ENCODE data around the gene TSPAN2. TPM values are rescaled to one million over a fixed set of nuclear protein-coding genes. Genes with fewer than 3 reads are reported as not detected.

The TSPAN2 gene
- total RNA-seq, 1 donor: 2.6 TPM

DNA sequence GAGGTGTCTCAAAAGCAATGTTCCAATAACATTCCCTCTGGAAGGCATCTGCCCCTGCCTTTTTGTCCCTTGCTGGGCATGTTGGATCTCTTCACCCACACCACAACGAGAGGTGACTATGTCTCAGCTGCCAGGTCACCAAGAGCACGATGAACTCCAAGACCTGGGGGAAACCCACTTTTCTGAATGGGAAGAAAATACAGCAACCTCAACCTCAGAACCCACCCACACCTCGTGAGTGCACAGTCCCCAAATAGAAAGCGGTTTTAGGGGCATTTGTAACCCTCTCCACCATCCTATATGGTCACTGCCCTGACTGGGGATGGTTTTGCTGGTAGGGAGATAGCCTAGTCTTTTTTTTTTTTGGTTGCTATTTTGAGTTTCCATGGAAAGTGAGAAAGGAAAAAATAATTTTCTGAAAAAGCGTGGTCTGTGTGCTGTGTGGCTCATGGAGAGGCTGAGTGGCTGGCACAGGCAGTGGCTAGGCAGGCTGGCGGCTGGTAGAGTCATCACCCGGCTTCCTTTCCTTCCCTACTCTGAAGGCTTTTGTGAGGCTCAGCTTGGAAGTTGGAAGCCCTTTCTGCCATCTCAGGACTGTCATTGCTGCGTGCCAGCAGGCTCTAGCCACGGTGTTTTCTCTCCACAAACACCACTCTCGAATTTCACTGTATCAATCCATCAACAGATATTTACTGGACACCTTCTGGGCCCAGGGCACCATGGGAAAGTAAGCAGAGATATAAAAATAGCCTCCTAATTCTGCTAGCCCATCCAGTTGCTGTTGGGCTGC, 15.8 kb downstream of the TSPAN2 start:
- Histone ChIP-seq H3K9me3 (ENCODE audit: low read depth, low read length) (no peaks in the 10 kb centered on the region), H3K4me3 (ENCODE audit: low read length) (no peak overlapping the region), H3K4me1 (ENCODE audit: insufficient read depth, low read length) (peaks cover 17% of the 10 kb centered on the region), H3K27me3 (ENCODE audit: insufficient read depth, low read length) (no peaks in the 10 kb centered on the region)

DNA sequence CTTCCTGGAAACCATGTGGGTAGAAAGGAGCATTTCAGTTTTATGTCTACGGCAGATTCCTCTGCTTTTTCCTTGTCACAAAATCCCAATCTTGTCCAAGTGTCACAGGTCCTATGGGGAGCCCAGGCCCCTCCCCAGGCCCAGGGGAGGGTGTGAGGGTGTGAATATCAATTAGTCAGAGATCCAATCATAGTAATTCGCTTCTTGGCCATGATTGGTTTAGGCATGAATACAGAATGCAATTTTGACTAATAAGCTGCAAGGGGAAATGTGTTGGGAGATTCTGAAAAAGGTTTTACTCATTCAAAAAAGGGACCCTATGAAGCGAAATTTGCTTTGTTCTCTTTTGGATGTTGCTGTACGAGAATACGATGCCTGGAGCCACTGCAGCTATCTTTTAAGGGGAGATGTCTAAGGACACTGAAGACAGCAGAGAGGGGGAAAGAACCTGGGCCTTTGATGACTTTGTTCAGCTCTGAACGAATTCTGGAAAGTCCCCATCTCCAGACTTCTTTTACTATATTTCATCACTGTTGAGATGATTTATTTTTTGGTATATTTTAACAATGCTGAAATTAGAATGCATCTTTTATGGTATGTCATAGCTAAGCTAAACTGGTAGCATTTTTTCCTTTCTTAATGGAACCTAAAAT, 18.2 kb downstream of the TSPAN2 start:
- Histone ChIP-seq H3K9me3 (ENCODE audit: low read depth, low read length) (no peaks in the 10 kb centered on the region), H3K27me3 (ENCODE audit: insufficient read depth, low read length) (no peaks in the 10 kb centered on the region), H3K4me3 (ENCODE audit: low read length) (no peak overlapping the region), H3K4me1 (ENCODE audit: insufficient read depth, low read length) (peaks cover 10% of the 10 kb centered on the region)

DNA sequence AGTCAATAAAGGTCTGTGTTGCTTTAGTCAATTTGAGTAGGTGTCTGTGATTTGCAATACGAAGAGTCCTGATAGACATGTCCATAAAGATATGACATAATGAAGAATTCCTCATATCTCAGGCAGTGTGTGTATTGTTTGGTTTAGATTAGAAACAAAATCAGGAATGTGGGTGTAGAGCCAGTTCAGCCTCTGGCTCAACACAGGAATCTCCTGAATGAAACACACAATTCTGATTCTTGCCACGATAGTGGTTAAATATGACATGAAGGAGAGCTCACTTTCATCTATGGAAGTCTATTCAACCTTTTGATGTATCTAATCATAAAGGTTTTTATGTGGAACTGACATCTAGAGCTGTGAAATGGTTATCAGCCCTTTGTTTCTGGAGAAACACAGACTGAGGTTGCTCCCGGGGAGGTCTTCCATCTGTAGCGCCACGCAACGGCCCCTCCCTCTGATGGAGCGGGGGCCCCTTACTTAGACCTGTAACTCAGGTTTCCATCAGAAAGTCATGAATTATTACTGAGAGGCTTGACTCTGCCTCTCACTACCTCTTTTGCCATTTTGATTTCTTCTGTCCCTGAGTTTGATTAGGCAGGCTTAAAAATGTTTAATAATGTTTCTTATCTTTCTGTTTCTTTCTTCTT, 19.5 kb downstream of the TSPAN2 start:
- Histone ChIP-seq H3K9me3 (ENCODE audit: low read depth, low read length) (no peaks in the 10 kb centered on the region), H3K4me1 (ENCODE audit: insufficient read depth, low read length) (no peaks in the 10 kb centered on the region), H3K27me3 (ENCODE audit: insufficient read depth, low read length) (no peaks in the 10 kb centered on the region), H3K4me3 (ENCODE audit: low read length) (no peak overlapping the region)

DNA sequence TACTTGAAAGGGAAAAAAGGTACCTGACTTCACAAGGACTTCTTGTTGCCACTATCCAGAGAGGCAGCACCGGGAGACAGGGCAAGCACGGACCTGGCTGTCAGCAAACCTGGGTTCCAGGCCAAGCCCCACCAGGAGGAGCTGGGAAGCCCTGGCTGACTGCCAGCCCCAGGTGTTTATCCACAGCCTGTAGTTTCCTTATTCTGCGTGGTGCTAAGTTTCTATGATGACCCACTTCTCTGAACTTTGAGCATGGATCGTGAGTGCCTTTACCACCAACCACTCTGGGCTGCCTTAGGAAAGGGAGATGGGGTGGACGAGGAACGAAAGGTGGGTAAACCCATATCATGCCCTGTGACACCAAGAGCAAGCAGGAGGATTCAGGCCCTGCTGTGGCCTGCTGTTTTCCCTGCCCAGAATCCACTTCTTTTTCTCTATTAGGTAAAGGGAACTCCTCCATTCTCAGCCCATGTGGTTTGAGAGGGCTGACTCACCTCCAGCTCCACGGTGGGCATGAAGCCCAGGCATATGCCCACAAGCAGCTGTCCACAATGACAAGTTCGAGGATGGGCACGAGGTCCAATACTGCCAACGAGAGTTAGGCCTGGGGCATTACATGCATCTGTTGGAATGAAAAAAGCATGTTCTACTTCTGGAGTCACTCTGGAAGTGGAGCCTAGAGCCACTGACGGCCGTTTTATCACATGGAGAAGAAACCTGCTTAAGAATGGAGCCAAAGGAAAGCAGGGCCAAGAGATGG, 20.3 kb downstream of the TSPAN2 start:
- Histone ChIP-seq H3K9me3 (ENCODE audit: low read depth, low read length) (no peaks in the 10 kb centered on the region), H3K27me3 (ENCODE audit: insufficient read depth, low read length) (no peaks in the 10 kb centered on the region), H3K4me3 (ENCODE audit: low read length) (no peak overlapping the region), H3K4me1 (ENCODE audit: insufficient read depth, low read length) (peaks cover 3% of the 10 kb centered on the region)

DNA sequence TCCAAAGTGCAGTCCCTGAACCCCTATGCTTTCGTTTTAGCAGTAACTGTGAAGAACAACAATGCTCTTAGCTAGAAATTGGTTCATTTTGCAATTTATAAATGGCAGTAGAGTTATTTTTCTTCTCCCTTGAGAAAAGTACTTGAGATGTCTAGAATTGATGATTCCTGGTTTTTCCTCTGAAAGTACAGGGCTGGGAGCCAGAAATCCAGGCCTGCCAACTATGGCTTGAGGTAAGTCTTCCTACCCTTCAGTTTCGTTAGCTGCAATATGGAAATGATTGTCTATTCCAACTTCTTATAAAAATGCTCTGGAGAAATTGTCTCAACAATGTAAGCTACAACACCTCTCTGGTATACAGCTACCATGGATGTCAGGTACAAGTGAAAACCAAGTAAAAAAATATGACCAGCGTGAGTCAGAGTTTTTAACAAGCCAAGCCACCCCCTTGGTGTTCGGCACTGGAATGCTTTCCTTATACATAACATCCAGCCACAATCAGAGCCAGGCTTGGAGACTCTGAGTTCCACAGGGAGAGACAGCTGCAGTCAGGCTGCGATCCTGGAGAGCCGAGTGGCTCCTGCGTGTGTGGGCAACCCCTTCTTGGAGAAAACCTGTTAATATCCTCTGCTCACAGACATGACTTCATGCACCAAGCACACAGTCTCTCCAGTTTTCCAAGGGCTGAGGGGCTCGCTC, 22.0 kb downstream of the TSPAN2 start:
- H3K27me3 ChIP-seq (ENCODE audit: insufficient read depth, low read length): no peaks in the 10 kb centered on the region
- no peaks in the 10 kb centered on the region for H3K9me3 ChIP-seq (ENCODE audit: low read depth, low read length)
- H3K4me1 ChIP-seq (ENCODE audit: insufficient read depth, low read length): peaks cover 14% of the 10 kb centered on the region
- no peak overlapping the region for H3K4me3 ChIP-seq (ENCODE audit: low read length)

- Histone ChIP-seq H3K9me3 (ENCODE audit: low read depth, low read length) (no peaks in the 10 kb centered on the region), H3K4me1 (ENCODE audit: insufficient read depth, low read length) (peaks cover 23% of the 10 kb centered on the region), H3K27me3 (ENCODE audit: insufficient read depth, low read length) (no peaks in the 10 kb centered on the region), H3K4me3 (ENCODE audit: low read length) (no peak overlapping the region)
Measured at GRCh38 chr1:115065021-115065420, 24.3 kb downstream of the TSPAN2 start.

DNA sequence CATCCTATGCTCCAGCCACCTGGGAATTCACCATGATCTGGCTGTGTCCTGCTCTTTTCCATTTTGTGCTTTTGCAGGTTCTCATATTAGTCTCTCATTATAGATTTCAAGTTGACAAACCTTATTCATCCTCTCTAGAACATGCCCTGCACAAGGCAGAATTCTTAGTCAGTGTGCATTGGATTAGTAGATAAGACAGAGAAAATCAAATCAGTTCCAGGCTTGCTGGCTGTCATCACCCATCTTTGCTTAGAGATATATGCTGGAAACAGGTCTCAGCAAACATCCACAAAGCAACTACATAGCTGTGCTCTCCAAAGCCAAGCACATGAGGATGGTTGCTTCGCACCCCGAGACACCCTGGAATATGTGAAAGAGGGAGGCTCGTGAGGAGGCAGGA, 24.8 kb downstream of the TSPAN2 start:
- H3K4me1 ChIP-seq (ENCODE audit: insufficient read depth, low read length): peaks cover 23% of the 10 kb centered on the region
- H3K9me3 ChIP-seq (ENCODE audit: low read depth, low read length): no peaks in the 10 kb centered on the region
- no peak overlapping the region for H3K4me3 ChIP-seq (ENCODE audit: low read length)
- H3K27me3 ChIP-seq (ENCODE audit: insufficient read depth, low read length): no peaks in the 10 kb centered on the region

GRCh38 chr1:115063228-115063901, 25.9 kb downstream of the TSPAN2 start:
- no peak overlapping the region for H3K4me3 ChIP-seq (ENCODE audit: low read length)
- H3K27me3 ChIP-seq (ENCODE audit: insufficient read depth, low read length): no peaks in the 10 kb centered on the region
- H3K9me3 ChIP-seq (ENCODE audit: low read depth, low read length): no peaks in the 10 kb centered on the region
- H3K4me1 ChIP-seq (ENCODE audit: insufficient read depth, low read length): peaks cover 23% of the 10 kb centered on the region

GRCh38 chr1:115062542-115063004, 26.7 kb downstream of the TSPAN2 start:
- Histone ChIP-seq H3K27me3 (ENCODE audit: insufficient read depth, low read length) (no peaks in the 10 kb centered on the region), H3K9me3 (ENCODE audit: low read depth, low read length) (no peaks in the 10 kb centered on the region), H3K4me3 (ENCODE audit: low read length) (no peak overlapping the region), H3K4me1 (ENCODE audit: insufficient read depth, low read length) (peaks cover 23% of the 10 kb centered on the region)

GRCh38 chr1:115060501-115060900, 28.8 kb downstream of the TSPAN2 start:
- Histone ChIP-seq H3K4me1 (ENCODE audit: insufficient read depth, low read length) (peaks cover 23% of the 10 kb centered on the region), H3K4me3 (ENCODE audit: low read length) (no peak overlapping the region), H3K9me3 (ENCODE audit: low read depth, low read length) (no peaks in the 10 kb centered on the region), H3K27me3 (ENCODE audit: insufficient read depth, low read length) (no peaks in the 10 kb centered on the region)

DNA sequence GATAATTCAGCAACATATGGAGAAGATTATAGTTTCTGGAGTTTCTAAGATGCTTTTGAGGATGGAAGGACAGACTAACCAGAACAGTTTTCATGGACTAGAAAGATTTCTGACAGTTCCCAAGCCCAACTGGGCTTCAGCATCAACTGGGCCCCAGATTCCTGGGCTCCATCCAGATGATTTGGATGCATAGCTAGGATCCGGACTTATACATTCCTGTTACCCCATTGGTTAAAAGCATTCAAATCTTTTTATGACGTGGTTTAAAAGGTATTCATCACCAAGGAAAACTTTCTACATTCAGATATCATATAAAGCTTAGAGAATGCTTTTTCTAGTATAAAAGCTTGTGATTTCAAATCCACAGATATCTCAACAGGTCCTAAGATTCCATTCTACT, 30.0 kb downstream of the TSPAN2 start:
- H3K27me3 ChIP-seq (ENCODE audit: insufficient read depth, low read length): no peaks in the 10 kb centered on the region
- no peaks in the 10 kb centered on the region for H3K9me3 ChIP-seq (ENCODE audit: low read depth, low read length)
- H3K4me3 ChIP-seq (ENCODE audit: low read length): no peak overlapping the region
- peaks cover 22% of the 10 kb centered on the region for H3K4me1 ChIP-seq (ENCODE audit: insufficient read depth, low read length)

DNA sequence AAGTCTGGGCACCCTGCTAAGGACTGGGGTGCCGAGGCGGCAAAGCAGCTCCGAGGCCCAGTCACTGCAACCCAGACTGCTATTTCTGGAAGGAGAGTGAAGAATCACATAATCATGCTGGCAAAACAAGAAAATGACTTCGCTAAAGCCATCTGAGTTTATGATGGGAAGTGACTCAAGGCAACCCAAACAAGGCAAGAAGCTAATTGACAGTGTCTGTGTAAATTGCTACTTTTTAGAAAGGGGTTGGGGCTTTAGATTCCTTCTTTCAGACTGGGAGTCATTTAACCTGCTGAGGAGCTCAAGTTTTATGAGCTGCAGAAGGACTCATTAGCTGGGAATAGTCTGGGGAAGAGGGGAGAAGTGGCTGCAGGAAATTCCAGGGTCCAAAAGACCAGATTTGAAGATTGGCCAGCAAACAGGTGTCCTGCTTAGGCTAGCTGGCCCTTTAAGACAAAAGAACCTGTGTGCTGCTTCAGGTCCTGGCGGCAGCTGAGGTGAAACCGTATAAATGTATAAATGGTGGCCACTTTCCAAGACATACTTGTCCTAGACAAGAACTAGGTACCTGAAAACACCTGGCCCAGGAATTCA, 31.5 kb downstream of the TSPAN2 start:
- Histone ChIP-seq H3K4me3 (ENCODE audit: low read length) (no peak overlapping the region), H3K27me3 (ENCODE audit: insufficient read depth, low read length) (no peaks in the 10 kb centered on the region), H3K4me1 (ENCODE audit: insufficient read depth, low read length) (peaks cover 13% of the 10 kb centered on the region), H3K9me3 (ENCODE audit: low read depth, low read length) (no peaks in the 10 kb centered on the region)

- Histone ChIP-seq H3K9me3 (ENCODE audit: low read depth, low read length) (no peaks in the 10 kb centered on the region), H3K4me1 (ENCODE audit: insufficient read depth, low read length) (peaks cover 11% of the 10 kb centered on the region), H3K4me3 (ENCODE audit: low read length) (no peak overlapping the region), H3K27me3 (ENCODE audit: insufficient read depth, low read length) (no peaks in the 10 kb centered on the region)
Measured at GRCh38 chr1:115056395-115056798, 32.9 kb downstream of the TSPAN2 start.

Data from mononuclear cell (primary cell).